ENCODE data around the gene CLEC7A.

DNA sequence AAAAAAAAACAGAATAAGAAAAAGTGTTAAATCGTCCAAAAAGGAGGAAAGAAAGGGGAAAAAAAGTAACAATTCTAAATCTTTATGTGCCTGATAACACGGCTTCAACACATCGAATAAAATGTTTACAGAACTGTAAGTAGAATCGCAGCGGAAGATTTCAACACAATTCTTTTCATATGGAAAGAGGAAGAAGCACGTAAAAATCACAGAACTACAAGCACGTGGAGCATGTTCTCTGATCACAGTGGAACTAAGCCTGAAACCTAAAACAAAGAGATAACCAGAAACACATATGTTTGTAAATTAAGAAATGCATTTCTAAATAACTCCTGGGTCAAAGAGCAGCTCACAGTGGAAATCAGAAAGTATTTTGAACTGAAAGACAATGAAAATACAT is 8.7 kb downstream of the CLEC7A start:
- TF ChIP-seq CTCF (IDR thresholded peaks at IDR 0.05; ENCODE audit: insufficient read depth, low read depth, low read length), result no peak
- TF ChIP-seq EZH2 (IDR thresholded peaks at IDR 0.05; ENCODE audit: insufficient read depth, low read length), result no peak

Data from astrocyte (in vitro differentiated cells and primary cell).